GM23338 (cell line): Measurements from ENCODE around the gene NOTCH1. TPM values are rescaled to one million over a fixed set of nuclear protein-coding genes. Genes with fewer than 3 reads are reported as not detected.

Source experiments
- CREB1 ChIP-seq: fragments of 250-450 bp; sonication (Bioruptor Pico); IDR thresholded peaks from 2 replicates; pipeline ENCODE4 v1.5.0; 2020; ENCODE audit warnings: low read depth, mild to moderate bottlenecking, moderate library complexity
- EZH2 ChIP-seq: fragments of 200-600 bp; sonication (generic); IDR thresholded peaks from one replicate; pipeline ENCODE4 v1.8.0; 2017; ENCODE audit warnings: antibody characterized with exemption, mild to moderate bottlenecking, low read depth; ENCODE audit not compliant: unreplicated experiment
- EZH2phosphoT487 ChIP-seq: fragments of 200-600 bp; sonication (generic); IDR thresholded peaks from one replicate; pipeline ENCODE4 v1.8.1; 2018; ENCODE audit warnings: antibody characterized with exemption; ENCODE audit not compliant: unreplicated experiment
- JUNB ChIP-seq: IDR thresholded peaks from one replicate; pipeline ENCODE4 v1.6.1; 2016; ENCODE audit warnings: antibody characterized with exemption; ENCODE audit not compliant: unreplicated experiment
- NANOG ChIP-seq: IDR thresholded peaks from 2 replicates; pipeline ENCODE4 v1.6.1; 2016; ENCODE audit warnings: antibody characterized with exemption, borderline replicate concordance
- REST ChIP-seq: IDR thresholded peaks from one replicate; pipeline ENCODE4 v1.6.1; 2018; ENCODE audit warnings: antibody characterized with exemption; ENCODE audit not compliant: unreplicated experiment
- ZNF331 ChIP-seq: fragments of 250-450 bp; sonication (Bioruptor Pico); IDR thresholded peaks from 2 replicates; pipeline ENCODE4 v1.5.0; 2020; ENCODE audit warnings: low read depth, mild to moderate bottlenecking, moderate library complexity
- ZNF462 ChIP-seq: fragments of 250-450 bp; sonication (Bioruptor Pico); IDR thresholded peaks from 2 replicates; pipeline ENCODE4 v1.5.0; 2020; ENCODE audit warnings: mild to moderate bottlenecking, moderate library complexity
- polyA plus RNA-seq: library from polyadenylated mRNA; unstranded; fragments of >200 nt; fragmentation: Nextera tagmentation; extraction: Ambion mirVana; gene quantifications from 2 replicates; pipeline ENCODE4 v1.2.1, GENCODE V29; 2016
- total RNA-seq: library from RNA; depleted of rRNA; stranded (reverse); fragments of >200 nt; shearing (Covaris generic); gene quantifications from 2 replicates; pipeline ENCODE4 v1.2.3, GENCODE V29; 2014

Gene NOTCH1
- total and polyA plus RNA-seq, 2 experiments from 2014 or later: 9.9 to 97.2 TPM

GRCh38 chr9:136565086-136565714 lies 19.4 kb upstream of the NOTCH1 start (continued):
- TF ChIP-seq ZNF462 (CRISPR knock-in tag): no peak
- no peak for TF ChIP-seq CREB1 (CRISPR knock-in tag)
- TF ChIP-seq EZH2phosphoT487: no peak
- TF ChIP-seq REST: no peak
- TF ChIP-seq ZNF331 (CRISPR knock-in tag): no peak
- no peak for TF ChIP-seq EZH2
- no peak for TF ChIP-seq JUNB
- TF ChIP-seq NANOG: no peak
